Skeletal muscle tissue (tissue), 4 donors: ENCODE data around the gene CNTNAP2. TPM values are rescaled to one million over a fixed set of nuclear protein-coding genes. Genes with fewer than 3 reads are reported as not detected.

Experiments
- H3K27ac ChIP-seq: one replicate; pipeline ENCODE4 v1.7.0; 2013; ENCODE audit warnings: mild to moderate bottlenecking, low read depth, low read length, inconsistent platforms
- H3K27me3 ChIP-seq, 3 donors: one replicate each; pipeline ENCODE4 v1.7.0; 2013; ENCODE audit warnings: low read length in 3 of 3; ENCODE audit not compliant: control insufficient read depth in 3 of 3, insufficient read depth in 3 of 3
- H3K36me3 ChIP-seq, 3 donors: one replicate each; pipeline ENCODE4 v1.7.0; 2013; ENCODE audit warnings: low read length in 3 of 3; ENCODE audit not compliant: control insufficient read depth in 3 of 3, insufficient read depth in 3 of 3
- H3K4me1 ChIP-seq, 3 donors: one replicate each; pipeline ENCODE4 v1.7.0; 2013; ENCODE audit warnings: low read length in 3 of 3, mild to moderate bottlenecking in 3 of 3; ENCODE audit not compliant: control insufficient read depth in 3 of 3, insufficient read depth in 3 of 3
- H3K4me3 ChIP-seq, 3 donors: one replicate each; pipeline ENCODE4 v1.7.0; 2013; ENCODE audit warnings: low read length in 3 of 3
- H3K9ac ChIP-seq, 3 donors: one replicate each; pipeline ENCODE4 v1.7.0; 2013; ENCODE audit warnings: low read length in 3 of 3, mild to moderate bottlenecking in 3 of 3, moderate library complexity in 2 of 3, low read depth in 1 of 3
- H3K9me3 ChIP-seq, 3 donors: one replicate each; pipeline ENCODE4 v1.7.0; 2013; ENCODE audit warnings: low read length in 3 of 3; ENCODE audit not compliant: control insufficient read depth in 3 of 3
- total RNA-seq: library from RNA; depleted of rRNA; stranded (reverse); fragments of >200 nt; gene quantifications from one replicate; pipeline ENCODE4 v1.2.3, GENCODE V29; 2014
- donor health status: Osteomylitis.

CNTNAP2 gene
- total RNA-seq, 1 donor from 2014 or later = 14.1 TPM

DNA sequence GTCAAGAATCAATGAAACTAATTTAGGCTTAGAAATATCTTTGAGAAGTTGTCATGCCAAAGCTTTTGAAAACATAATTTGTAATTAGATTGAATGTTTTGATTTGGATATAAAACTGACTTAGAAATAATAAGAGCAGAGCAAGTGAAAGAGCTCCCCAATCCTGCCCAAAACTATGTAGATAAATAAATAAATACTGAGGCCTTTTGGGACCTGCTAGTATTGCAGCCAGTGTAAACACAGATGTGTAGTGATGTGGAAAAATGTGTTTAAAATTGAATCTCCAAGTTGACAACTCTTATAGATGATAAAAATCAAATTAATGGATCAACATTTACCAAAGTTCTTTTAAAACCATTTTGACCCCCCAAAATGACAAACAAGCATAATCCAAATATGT lies 896.1 kb downstream of the CNTNAP2 start:
- H3K4me3 ChIP-seq = no peak overlapping the region
- no peaks in the 10 kb centered on the region for H3K27me3 ChIP-seq
- no peak overlapping the region for H3K27ac ChIP-seq
- no peaks in the 10 kb centered on the region for H3K36me3 ChIP-seq
- H3K4me1 ChIP-seq = no peaks in the 10 kb centered on the region
- no peak overlapping the region for H3K9ac ChIP-seq
- no peaks in the 10 kb centered on the region for H3K9me3 ChIP-seq

DNA sequence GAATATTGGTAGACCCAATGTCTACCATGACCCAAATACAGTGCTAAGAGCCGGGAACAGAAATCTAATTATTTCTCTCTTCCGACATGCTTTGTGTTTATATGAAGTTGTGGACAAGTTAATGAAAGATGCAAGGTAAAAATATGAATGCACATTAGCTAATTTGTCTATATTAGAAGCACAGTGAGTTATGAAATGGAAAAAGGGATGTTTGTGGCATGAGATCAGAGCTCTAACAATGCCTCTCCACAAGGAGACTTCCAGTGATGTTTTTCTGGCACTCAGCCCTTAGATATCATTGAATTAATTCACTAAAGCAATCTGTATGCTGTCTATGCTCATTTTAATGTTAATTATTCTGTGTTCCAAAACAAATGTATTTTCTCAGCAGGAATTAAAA lies 897.2 kb downstream of the CNTNAP2 start:
- H3K9ac ChIP-seq = no peak overlapping the region
- H3K27me3 ChIP-seq = no peaks in the 10 kb centered on the region
- no peak overlapping the region for H3K4me3 ChIP-seq
- no peaks in the 10 kb centered on the region for H3K36me3 ChIP-seq
- no peak overlapping the region for H3K27ac ChIP-seq
- H3K9me3 ChIP-seq = no peaks in the 10 kb centered on the region
- H3K4me1 ChIP-seq = no peaks in the 10 kb centered on the region

DNA sequence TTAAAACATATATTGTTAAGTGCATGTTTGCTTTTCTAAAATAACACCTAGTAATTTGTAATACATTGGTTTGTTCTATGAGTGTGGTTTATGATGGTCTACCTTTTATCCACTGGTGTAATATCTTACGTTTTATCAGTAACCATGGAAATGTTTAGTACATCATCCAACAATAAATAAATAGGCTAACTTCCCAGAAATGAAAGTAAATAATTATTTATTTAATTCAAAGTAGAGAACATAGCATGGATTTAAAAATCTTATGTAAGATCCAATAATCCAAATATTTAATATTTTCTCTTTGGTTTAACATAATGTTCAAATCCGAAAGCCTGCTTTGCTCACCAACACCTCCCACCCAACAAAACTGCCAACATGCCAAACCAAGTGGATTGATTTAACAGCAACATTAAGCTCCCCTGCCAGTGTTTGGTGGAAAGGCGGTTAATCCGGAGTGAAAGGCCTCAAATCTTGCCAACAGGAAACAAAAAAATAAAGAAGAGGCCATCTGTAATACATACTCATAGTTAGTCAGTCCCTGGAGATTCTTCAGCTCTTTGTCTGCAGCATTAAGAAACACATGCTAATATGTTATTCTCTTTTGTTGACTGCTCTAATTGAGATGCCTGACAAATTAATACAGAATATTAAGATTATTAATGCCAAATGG lies 897.8 kb downstream of the CNTNAP2 start:
- no peaks in the 10 kb centered on the region for H3K27me3 ChIP-seq
- H3K9me3 ChIP-seq = no peaks in the 10 kb centered on the region
- no peaks in the 10 kb centered on the region for H3K36me3 ChIP-seq
- no peak overlapping the region for H3K4me3 ChIP-seq
- no peak overlapping the region for H3K27ac ChIP-seq
- H3K9ac ChIP-seq = no peak overlapping the region
- H3K4me1 ChIP-seq = no peaks in the 10 kb centered on the region

DNA sequence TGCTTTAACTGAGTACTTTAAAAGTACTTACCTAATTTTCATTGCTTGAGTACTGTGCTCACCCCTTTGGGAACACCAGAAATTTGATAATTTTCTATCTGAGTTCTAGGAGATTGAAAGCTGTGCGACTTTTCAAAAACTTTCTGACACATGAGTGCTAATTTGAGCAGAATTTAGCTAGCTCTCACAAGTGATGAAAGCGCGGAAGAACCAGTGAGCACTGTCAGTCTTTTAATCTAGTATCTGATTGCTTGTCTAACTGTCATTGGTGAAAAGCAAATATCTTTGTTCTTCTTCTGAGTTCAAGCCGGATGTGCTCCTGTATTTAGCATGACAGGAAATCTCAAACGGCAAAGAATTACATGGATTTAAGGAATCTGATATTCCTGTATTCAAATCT lies 899.4 kb downstream of the CNTNAP2 start:
- Histone ChIP-seq H3K27me3 (no peaks in the 10 kb centered on the region), H3K36me3 (no peaks in the 10 kb centered on the region), H3K4me1 (no peaks in the 10 kb centered on the region), H3K27ac (no peak overlapping the region), H3K9me3 (no peaks in the 10 kb centered on the region), H3K4me3 (no peak overlapping the region), H3K9ac (no peak overlapping the region)

DNA sequence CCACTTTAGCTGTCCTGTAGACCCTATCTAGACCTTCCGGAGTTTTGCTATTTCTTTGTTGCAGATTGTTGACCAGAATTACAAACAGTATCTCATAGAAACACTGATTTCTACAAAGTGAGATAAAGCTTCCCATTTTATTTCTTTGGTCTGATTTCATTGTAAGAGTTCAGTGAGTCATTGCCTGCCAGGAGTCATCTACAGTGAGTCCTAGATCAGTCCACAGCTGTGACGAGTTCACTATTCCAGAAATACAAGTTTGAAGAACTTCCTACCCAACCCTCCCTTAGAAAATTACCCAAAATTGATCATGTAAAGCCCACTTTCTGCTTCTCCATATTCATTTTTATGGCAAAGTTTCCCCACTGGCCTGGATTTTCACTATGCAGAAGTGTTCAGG lies 905.5 kb downstream of the CNTNAP2 start:
- Histone ChIP-seq H3K36me3 (no peaks in the 10 kb centered on the region), H3K9me3 (no peaks in the 10 kb centered on the region), H3K4me1 (no peaks in the 10 kb centered on the region), H3K9ac (no peak overlapping the region), H3K27ac (no peak overlapping the region), H3K4me3 (no peak overlapping the region), H3K27me3 (no peaks in the 10 kb centered on the region)

DNA sequence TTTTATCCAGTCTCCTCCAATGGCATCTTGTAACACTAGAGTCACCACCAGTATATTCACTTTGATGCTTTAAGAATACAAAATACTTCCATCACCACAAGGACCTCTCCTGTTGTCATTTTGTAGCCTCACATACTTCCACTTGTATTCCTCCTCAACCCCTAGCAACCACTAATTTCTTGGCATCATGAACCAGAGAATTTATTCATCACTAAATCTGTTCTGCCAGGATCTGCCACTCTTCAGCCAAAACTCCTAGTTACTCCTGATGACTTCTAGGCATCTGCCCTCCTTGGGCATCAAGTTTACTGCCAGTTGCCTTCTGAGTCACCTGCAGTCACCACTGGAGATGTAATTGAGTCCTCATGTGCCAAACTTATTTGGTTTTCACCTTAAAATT lies 906.8 kb downstream of the CNTNAP2 start:
- no peak overlapping the region for H3K27ac ChIP-seq
- H3K9me3 ChIP-seq = no peaks in the 10 kb centered on the region
- no peak overlapping the region for H3K9ac ChIP-seq
- no peaks in the 10 kb centered on the region for H3K4me1 ChIP-seq
- H3K27me3 ChIP-seq = no peaks in the 10 kb centered on the region
- no peaks in the 10 kb centered on the region for H3K36me3 ChIP-seq
- no peak overlapping the region for H3K4me3 ChIP-seq

DNA sequence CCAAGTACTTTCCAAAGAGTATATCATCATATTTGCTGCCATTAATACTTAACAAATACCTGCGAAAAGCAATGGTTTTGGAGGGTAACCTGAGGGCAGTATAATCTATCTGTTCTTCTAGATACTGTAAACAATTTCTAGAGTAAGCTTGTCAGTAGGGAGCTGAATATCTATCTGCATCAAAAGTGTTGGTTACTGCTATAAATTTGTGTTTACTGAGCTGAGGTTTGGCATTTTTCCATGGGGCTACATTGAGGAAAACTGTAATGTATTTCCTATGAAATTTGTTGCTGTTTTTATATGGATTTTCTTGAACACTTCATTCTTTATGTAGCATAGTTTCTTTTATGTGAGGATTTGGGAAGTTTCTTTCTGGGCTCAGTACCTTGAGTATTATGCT lies 913.4 kb downstream of the CNTNAP2 start:
- no peak overlapping the region for H3K9ac ChIP-seq
- no peaks in the 10 kb centered on the region for H3K36me3 ChIP-seq
- no peaks in the 10 kb centered on the region for H3K4me1 ChIP-seq
- H3K9me3 ChIP-seq = no peaks in the 10 kb centered on the region
- H3K27me3 ChIP-seq = no peaks in the 10 kb centered on the region
- no peak overlapping the region for H3K4me3 ChIP-seq
- H3K27ac ChIP-seq = no peak overlapping the region

DNA sequence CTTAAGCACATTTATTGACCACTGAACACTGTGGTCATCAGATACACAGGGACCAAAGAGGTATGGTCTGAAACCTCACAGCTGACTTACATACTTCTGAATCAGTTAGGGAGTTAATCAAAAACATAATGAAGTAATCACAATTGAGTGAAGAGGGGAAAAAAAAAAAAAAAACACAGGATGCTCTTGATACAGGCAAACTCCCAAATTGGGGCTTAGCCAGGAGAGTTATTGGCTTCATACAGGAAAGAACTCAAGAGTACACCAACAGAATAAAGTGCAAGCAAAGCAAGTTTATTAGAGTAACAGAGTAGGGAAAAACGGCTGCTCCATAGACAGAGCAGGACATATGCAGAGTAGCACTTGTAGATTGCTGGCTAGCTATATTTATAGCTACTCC lies 917.0 kb downstream of the CNTNAP2 start:
- no peaks in the 10 kb centered on the region for H3K27me3 ChIP-seq
- H3K4me3 ChIP-seq = no peak overlapping the region
- no peak overlapping the region for H3K27ac ChIP-seq
- no peaks in the 10 kb centered on the region for H3K36me3 ChIP-seq
- H3K4me1 ChIP-seq = no peaks in the 10 kb centered on the region
- no peak overlapping the region for H3K9ac ChIP-seq
- no peaks in the 10 kb centered on the region for H3K9me3 ChIP-seq

DNA sequence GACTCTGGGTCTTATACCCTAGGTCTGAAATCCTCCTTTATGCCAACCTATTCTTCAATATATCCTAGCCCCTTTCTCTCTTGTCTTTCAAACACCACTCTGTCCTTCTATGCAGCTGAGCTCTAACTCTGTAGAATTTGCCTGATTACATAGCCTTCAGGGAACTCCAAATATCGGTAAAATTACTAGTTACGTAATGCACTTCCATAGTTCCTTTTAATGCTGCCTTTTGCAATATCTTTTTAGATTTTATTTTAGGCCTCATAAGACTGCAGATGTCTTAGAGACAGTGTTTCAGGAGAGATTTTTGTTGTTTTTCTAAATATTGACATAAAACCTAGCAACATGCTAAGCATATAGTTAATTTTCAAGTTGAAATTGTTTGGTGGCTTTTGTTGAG lies 924.8 kb downstream of the CNTNAP2 start:
- no peaks in the 10 kb centered on the region for H3K36me3 ChIP-seq
- H3K9ac ChIP-seq = no peak overlapping the region
- H3K27ac ChIP-seq = no peak overlapping the region
- no peak overlapping the region for H3K4me3 ChIP-seq
- H3K27me3 ChIP-seq = no peaks in the 10 kb centered on the region
- no peaks in the 10 kb centered on the region for H3K4me1 ChIP-seq
- no peaks in the 10 kb centered on the region for H3K9me3 ChIP-seq

DNA sequence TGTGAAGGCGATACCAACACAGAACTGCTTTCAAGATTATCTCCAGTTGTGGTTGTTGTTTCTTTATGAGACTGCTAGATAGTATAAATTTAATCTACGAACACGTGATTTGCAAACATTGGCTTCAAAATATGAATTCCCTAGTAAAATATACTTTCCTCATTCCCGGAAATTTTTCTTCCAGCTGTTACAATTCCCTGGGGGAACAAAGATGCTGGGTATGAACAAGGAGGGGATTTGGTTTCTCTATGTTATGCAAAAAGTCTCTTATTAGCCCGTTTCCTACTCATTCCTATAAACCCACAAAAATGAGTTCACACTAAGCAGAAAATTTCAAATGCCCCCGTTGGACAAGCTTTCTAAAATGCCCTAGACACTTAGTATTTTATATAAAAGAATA lies 928.3 kb downstream of the CNTNAP2 start:
- H3K4me3 ChIP-seq = no peak overlapping the region
- H3K36me3 ChIP-seq = no peaks in the 10 kb centered on the region

More for the DNA sequence above, 928.3 kb downstream of the CNTNAP2 start:
- Histone ChIP-seq H3K9ac (no peak overlapping the region), H3K4me1 (no peaks in the 10 kb centered on the region), H3K27me3 (no peaks in the 10 kb centered on the region), H3K9me3 (peaks cover 0 to 3% (median 0%) of the 10 kb centered on the region in 3 donors), H3K27ac (no peak overlapping the region)
